ENCODE measurements around the gene P2RY8.

- TF ChIP-seq CTCF (conservative IDR thresholded peaks at IDR 0.05; ENCODE audit: low read depth, low read length) (no peak), MAFK (IDR thresholded peaks at IDR 0.05; ENCODE audit: low read depth, low read length) (no peak), POLR2A (IDR thresholded peaks at IDR 0.05; ENCODE audit: low read depth, low read length) (no peak), CEBPB (IDR thresholded peaks at IDR 0.05; ENCODE audit: low read depth, low read length) (no peak), BHLHE40 (IDR thresholded peaks at IDR 0.05; ENCODE audit: low read depth, low read length) (no peak)
Observed at GRCh38 chrX:1535241-1536041, 1.5 kb downstream of the P2RY8 start.
